HG03575 (cell line): ENCODE data around the gene PCCB.
"Not testable (repeated sequence)": the region's sequence is repeated elsewhere in the genome, so short reads cannot be mapped to it uniquely, and the experiment has no call there.

Source experiments
- ATAC-seq: cut with Tn5 transposase; IDR thresholded peaks from one replicate; pipeline ENCODE4 v1.9.1; 2021; ENCODE audit not compliant: unreplicated experiment, insufficient number of reproducible peaks, low FRiP score; ENCODE audit errors: extremely low read depth

The PCCB gene

GRCh38 chr3:136255672-136256406 is 5.7 kb downstream of the PCCB start:
- ATAC-seq: no peak

- no peak for ATAC-seq
These were observed 8.1 kb downstream of the PCCB start for GRCh38 chr3:136258199-136258598.

- no peak for ATAC-seq
These were observed 11.7 kb downstream of the PCCB start for GRCh38 chr3:136261826-136262225.

GRCh38 chr3:136262559-136262958 is 12.4 kb downstream of the PCCB start:
- no peak for ATAC-seq

DNA sequence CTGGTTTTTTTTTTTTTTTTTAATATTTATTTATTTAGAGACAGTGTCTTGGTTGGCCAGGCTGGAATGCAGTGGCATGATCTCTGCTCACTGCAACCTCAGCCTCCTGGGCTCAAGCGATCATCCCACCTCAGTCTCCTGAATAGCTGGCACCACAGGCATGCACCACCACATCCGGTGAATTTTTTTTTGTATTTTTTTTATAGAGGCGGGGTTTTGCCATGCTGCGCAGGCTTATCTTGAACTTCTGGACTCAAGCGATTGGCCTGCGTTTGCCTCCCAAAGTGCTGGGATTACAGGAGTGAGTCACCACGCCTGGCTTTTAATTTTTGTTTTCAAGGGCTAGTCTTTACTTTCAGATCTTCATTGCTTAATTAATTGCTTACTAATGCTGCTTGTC is 13.1 kb downstream of the PCCB start:
- no peak for ATAC-seq

DNA sequence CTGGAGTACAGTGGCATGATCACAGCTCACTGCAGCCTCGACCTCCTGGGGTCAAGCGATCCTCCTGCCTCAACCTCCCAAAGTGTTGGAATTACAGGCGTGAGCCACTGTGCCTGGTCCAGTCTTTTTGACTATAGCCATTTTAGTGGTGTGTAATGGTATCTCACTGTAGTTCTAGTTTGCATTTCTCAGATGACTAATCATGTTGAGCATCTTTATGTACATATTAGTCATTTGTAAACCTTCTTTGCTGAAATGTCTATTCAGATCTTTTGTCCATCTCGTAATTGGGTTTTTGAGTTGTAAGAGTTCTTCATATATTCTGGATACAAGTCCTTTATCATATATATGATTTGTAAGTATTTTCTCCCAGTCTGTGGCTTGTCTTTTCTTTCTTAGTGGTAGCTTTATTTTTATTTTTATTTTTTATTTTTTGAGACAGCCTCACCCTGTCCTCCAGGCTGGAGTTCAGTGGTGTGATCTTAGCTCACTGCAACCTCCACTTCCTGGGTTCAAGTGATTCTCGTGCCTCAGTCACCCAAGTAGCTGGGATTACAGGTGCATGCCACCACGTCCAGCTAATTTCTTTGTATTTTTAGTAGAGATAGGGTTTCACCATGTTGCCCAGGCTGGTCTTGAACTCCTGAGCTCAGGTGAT is 16.5 kb downstream of the PCCB start:
- ATAC-seq: not testable (repeated sequence)

- no peak for ATAC-seq
These were observed 17.1 kb downstream of the PCCB start for GRCh38 chr3:136267235-136267634.

- ATAC-seq: no peak
These were observed 20.0 kb downstream of the PCCB start for GRCh38 chr3:136270179-136270578.

GRCh38 chr3:136271626-136272025 is 21.5 kb downstream of the PCCB start:
- not testable (repeated sequence) for ATAC-seq

DNA sequence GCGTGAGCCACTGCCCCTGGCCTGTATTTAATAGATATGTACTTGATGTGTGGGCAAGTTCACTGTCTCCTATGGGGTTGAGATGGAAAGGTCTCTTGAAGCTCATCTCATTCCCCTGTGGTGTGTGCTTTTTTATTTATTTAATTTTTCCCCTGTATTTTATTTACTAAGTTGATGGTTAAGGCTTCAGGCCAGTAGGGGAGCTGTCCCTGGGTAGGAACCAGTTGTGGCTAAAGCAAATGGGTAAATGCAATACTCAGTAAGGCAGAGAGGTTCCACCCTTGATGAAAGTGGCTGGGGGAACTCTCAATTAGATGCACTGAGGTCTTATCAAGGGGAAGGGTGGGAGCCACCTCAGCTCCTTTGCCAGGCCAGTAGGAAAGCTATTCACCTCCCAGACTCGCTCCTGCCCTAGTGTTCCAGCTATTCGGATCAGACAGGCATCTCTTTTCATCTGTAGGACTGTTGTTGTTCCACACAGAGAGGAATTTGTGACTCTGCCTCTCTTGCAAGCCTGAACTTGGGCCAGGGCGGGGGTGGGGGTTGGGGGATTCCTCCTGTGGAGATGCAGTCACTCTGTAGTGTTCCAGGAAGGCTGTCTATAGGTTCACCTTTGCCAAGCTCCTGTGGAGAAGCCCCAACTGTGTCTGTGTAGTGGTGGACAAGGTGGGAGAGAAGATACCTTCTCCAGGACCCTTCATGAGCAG is 26.1 kb downstream of the PCCB start:
- no peak for ATAC-seq

DNA sequence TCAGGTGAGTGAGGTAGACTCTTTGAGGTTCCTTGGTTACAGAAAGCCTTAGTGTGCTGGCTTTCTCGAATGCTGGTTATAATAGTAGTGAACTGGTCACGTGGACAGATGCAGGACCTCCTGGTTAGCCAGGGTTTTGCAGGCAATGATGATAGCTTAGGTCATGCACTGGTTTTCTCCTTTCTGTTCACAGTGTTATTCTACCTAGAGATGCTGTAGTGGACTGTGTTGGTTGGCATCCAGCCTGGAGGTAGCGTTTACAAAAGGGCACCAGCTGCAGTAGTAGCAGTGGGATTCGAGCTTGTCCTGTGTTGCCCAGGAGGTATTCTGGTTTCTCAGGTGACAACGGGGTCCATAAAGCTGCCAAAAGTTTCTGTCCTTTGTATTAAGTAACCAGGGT is 27.0 kb downstream of the PCCB start:
- no peak for ATAC-seq

DNA sequence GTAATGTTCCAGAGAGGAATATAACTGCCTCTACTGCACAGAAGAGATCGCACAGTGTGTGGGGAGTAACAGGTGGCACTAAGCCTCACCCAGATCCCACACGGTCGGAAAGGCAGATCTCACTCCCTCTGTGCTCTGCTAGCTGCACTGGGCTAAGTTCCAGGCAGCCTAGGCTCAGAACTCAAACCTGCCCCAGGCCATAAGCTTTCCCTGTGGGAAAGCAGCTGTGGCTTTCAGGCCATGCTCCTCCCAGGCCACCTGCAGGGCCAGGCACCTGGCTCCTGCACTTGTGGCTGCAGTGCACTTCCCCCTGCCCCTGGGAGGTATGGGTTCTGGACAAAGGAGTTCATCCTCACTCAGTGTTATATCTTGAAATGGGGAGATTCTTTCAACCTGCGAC is 27.5 kb downstream of the PCCB start:
- no peak for ATAC-seq

DNA sequence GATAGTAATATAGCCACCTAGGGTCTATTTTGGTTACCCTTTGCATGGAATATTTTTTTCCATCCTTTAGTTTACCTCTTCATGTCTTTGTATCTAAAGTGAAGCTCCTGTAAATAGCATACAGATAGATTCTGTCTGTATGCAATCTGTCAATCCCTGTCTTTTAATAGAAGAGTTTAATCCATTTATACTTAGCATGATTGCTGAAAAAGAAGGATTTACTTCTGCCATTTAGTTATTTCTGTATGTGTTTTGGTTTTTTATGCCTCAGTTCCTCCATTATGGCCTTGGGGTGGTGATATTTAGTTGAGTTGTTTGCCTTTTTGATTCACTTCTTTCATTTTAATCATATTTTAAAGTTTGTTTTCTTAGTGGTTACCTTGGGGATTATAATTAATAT is 29.0 kb downstream of the PCCB start:
- no peak for ATAC-seq

GRCh38 chr3:136280961-136281360 is 30.8 kb downstream of the PCCB start:
- no peak for ATAC-seq

GRCh38 chr3:136281966-136282520 is 31.9 kb downstream of the PCCB start:
- ATAC-seq: no peak

- ATAC-seq: no peak
These were observed 33.5 kb downstream of the PCCB start for GRCh38 chr3:136283627-136284026.

DNA sequence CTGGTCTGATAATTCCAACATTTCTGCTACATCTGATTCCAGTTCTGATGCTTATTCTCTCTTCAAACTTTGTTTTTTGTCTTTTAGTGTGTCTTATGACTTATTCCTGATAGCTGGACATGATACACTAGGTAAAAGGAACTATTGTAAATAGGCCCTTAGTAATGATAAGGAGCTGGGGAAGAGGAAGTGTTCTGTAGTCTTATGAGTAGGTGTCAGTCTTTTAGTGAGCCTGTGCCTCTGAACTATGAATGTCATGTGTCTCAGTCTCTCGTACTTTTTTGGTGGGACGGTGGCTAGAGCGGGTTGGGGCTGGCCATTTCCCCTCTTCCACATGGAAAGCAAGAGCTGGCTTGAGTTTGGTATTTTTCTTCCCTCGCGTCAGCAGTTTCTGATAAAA is 41.2 kb downstream of the PCCB start:
- ATAC-seq: no peak

DNA sequence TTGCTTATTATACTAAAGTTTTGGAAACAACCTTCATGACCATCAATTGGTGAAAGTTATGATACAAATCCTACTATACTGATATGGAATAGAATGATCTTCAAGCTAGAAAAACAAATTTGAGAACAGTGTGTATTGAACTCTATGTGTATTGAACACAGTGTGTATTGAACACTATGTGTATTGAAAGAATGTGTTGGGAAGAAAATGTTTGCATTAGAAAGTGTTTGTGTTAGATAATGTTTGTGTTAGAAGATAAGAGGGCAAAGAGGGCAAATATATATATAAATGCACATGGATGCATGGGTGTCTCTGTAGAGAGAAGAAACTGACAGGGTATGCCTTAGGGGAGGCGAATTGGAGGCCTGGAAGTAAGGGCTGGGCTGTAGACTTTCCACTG is 42.4 kb downstream of the PCCB start:
- no peak for ATAC-seq

GRCh38 chr3:136293279-136293678 is 43.1 kb downstream of the PCCB start:
- ATAC-seq: no peak

- no peak for ATAC-seq
These were observed 44.0 kb downstream of the PCCB start for GRCh38 chr3:136294176-136294575.
